ENCODE data around the gene MYO7B. TPM values are rescaled to one million over a fixed set of nuclear protein-coding genes. Genes with fewer than 3 reads are reported as not detected.
A peak's percentile ranks its signal among the peaks of the same experiment; 100 is the strongest.

MYO7B gene
- total and polyA plus RNA-seq, 4 donors = 0.51 to 4.7 (median 1.9) TPM

GRCh38 chr2:127490283-127490682 lies 45.2 kb upstream of the MYO7B start:
- WGBS, 2 donors = 91 to 95% methylated on average over 4 of the region's 4 CpGs
- ATAC-seq (ENCODE audit: insufficient read depth, low FRiP score) = no peak

GRCh38 chr2:127498386-127498785 lies 37.1 kb upstream of the MYO7B start:
- no peaks in the 10 kb centered on the region for H3K27me3 ChIP-seq (ENCODE audit: control insufficient read depth in 3 of 3, insufficient read depth in 3 of 3, low read length in 2 of 3)
- no peak for ATAC-seq (ENCODE audit: insufficient read depth, low FRiP score)

More at GRCh38 chr2:127490283-127490682, 45.2 kb upstream of the MYO7B start:
- Histone ChIP-seq H3K9me3 (ENCODE audit: control insufficient read depth in 4 of 4, insufficient read depth in 3 of 4, low read length in 3 of 4) (no peaks in the 10 kb centered on the region), H3K4me3 (no peak overlapping the region), H3K9ac (ENCODE audit: insufficient read depth in 1 of 2, low read length in 2 of 2) (no peak overlapping the region), H3K4me1 (ENCODE audit: control insufficient read depth in 5 of 5, insufficient read depth in 5 of 5, low read length in 5 of 5) (peaks cover 0 to 4% (median 0%) of the 10 kb centered on the region in 5 donors), H3K27me3 (ENCODE audit: control insufficient read depth in 3 of 3, insufficient read depth in 3 of 3, low read length in 2 of 3) (no peaks in the 10 kb centered on the region), H3K27ac (ENCODE audit: low read depth in 1 of 2, low read length in 1 of 2) (no peak overlapping the region), H3K36me3 (ENCODE audit: control insufficient read depth in 4 of 4, insufficient read depth in 4 of 4, low read length in 4 of 4) (peaks cover 27 to 62% (median 51%) of the 10 kb centered on the region in 4 donors)
- no peak for DNase-seq
- no peak for TF ChIP-seq CTCF (IDR thresholded peaks at IDR 0.05; ENCODE audit: control extremely low read depth, extremely low read depth)

GRCh38 chr2:127503491-127503890 lies 32.0 kb upstream of the MYO7B start:
- ATAC-seq (ENCODE audit: insufficient read depth, low FRiP score) (no peak), DNase-seq (no peak)
- peaks cover 12 to 38% (median 30%) of the 10 kb centered on the region in 4 donors for H3K36me3 ChIP-seq (ENCODE audit: control insufficient read depth in 4 of 4, insufficient read depth in 4 of 4, low read length in 4 of 4)
- no peak overlapping the region for H3K4me3 ChIP-seq
- no peak overlapping the region for H3K27ac ChIP-seq (ENCODE audit: low read depth in 1 of 2, low read length in 1 of 2)
- no peaks in the 10 kb centered on the region for H3K9me3 ChIP-seq (ENCODE audit: control insufficient read depth in 4 of 4, insufficient read depth in 3 of 4, low read length in 3 of 4)
- peaks cover 3 to 18% (median 7%) of the 10 kb centered on the region in 5 donors for H3K4me1 ChIP-seq (ENCODE audit: control insufficient read depth in 5 of 5, insufficient read depth in 5 of 5, low read length in 5 of 5)
- no peak for TF ChIP-seq CTCF (IDR thresholded peaks at IDR 0.05; ENCODE audit: control extremely low read depth, extremely low read depth)
- no peaks in the 10 kb centered on the region for H3K27me3 ChIP-seq (ENCODE audit: control insufficient read depth in 3 of 3, insufficient read depth in 3 of 3, low read length in 2 of 3)
- 96 to 98% methylated on average over 2 of the region's 2 CpGs for WGBS, 2 donors
- no peak overlapping the region for H3K9ac ChIP-seq (ENCODE audit: insufficient read depth in 1 of 2, low read length in 2 of 2)

More at GRCh38 chr2:127498386-127498785, 37.1 kb upstream of the MYO7B start:
- H3K36me3 ChIP-seq (ENCODE audit: control insufficient read depth in 4 of 4, insufficient read depth in 4 of 4, low read length in 4 of 4) = peaks cover 10 to 44% (median 30%) of the 10 kb centered on the region in 4 donors
- H3K4me3 ChIP-seq = no peak overlapping the region
- WGBS, 2 donors = 61 to 73% methylated on average over 2 of the region's 2 CpGs
- H3K9ac ChIP-seq (ENCODE audit: insufficient read depth in 1 of 2, low read length in 2 of 2) = no peak overlapping the region
- DNase-seq = peak in 2 of 3 donors; percentile 45 to 58
- no peaks in the 10 kb centered on the region for H3K4me1 ChIP-seq (ENCODE audit: control insufficient read depth in 5 of 5, insufficient read depth in 5 of 5, low read length in 5 of 5)
- no peak for TF ChIP-seq CTCF (IDR thresholded peaks at IDR 0.05; ENCODE audit: control extremely low read depth, extremely low read depth)
- H3K27ac ChIP-seq (ENCODE audit: low read depth in 1 of 2, low read length in 1 of 2) = no peak overlapping the region
- H3K9me3 ChIP-seq (ENCODE audit: control insufficient read depth in 4 of 4, insufficient read depth in 3 of 4, low read length in 3 of 4) = no peaks in the 10 kb centered on the region
